ENCODE data around the gene ZFPL1.

ZFPL1 gene

GRCh38 chr11:65083834-65084597 is at the start of gene ZFPL1, which contains the start of gene CDCA5:
TSS of gene ZFPL1 (plus strand) at chr11:65084222. CDS start at chr11:65084699, 477 bp downstream.
TSS of gene CDCA5 (minus strand) at chr11:65084040. CDS start at chr11:65083978, 62 bp downstream.
- peak; percentile 94 to 97 for DNase-seq

DNA sequence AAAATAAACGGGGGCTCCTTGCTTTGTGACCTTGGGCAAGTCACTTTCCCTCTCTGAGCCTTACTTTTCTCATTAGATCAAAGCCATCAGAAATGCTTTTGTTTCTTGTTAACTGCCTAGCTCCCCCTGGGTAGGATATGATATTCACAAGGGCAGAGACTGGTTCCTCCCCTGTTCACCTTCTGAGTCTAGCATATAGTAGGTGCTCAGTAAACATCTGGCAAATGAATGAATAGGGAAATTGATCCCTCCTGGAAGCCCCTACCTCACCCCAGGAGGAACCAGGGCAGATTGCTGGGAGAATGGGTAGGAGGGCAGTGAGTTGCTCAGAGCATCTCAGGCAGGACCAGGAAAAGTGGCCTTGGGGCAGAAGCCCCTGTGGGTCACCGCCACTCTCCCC is 49.6 kb upstream of the ZFPL1 start:
- DNase-seq = no peak

GRCh38 chr11:65035579-65035978 is 48.4 kb upstream of the ZFPL1 start:
- no peak for DNase-seq

- DNase-seq = no peak
These were observed 47.1 kb upstream of the ZFPL1 start for GRCh38 chr11:65036931-65037330.

DNA sequence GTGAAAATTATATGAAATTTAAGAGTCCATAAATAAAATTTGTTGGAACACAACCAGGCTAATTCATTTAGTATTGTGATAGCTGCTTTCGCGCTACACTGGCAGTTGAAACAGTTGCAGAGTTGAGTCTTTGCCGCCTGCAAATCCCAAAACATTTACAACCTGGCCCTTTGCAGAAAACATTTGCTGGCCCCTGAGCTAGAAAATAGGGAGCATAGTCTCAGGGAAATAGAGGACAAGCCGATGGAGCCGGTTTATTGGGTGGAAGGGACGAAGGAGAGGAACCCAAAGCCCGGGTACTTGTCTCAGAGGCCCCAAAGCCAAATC is 43.5 kb upstream of the ZFPL1 start:
- DNase-seq = no peak

- peak; percentile 92 to 94 for DNase-seq
These were observed 43.0 kb upstream of the ZFPL1 start, which contains the start of gene SAC3D1 for GRCh38 chr11:65040847-65041622. TSS of gene SAC3D1 (plus strand) at chr11:65041210. CDS start at chr11:65041293, 83 bp downstream.

DNA sequence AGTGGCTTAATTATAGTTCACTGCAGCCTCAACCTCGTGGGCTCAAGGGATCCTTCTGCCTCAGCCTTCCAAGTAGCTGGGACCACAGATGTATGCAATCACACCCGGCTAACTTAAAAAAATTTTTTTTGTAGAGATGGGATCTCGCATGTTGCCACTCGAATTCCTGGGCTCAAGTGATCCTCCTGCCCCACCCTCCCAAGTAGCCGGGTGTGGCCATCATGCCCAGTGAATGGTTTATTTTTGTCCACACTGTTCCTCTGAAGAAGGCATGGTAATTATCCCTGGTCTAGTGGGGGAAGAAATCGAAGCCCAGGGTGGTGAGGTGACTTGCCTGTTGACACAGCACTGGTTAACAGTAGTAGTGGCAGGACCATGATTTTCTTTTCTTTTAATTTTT is 41.1 kb upstream of the ZFPL1 start:
- DNase-seq = no peak

DNA sequence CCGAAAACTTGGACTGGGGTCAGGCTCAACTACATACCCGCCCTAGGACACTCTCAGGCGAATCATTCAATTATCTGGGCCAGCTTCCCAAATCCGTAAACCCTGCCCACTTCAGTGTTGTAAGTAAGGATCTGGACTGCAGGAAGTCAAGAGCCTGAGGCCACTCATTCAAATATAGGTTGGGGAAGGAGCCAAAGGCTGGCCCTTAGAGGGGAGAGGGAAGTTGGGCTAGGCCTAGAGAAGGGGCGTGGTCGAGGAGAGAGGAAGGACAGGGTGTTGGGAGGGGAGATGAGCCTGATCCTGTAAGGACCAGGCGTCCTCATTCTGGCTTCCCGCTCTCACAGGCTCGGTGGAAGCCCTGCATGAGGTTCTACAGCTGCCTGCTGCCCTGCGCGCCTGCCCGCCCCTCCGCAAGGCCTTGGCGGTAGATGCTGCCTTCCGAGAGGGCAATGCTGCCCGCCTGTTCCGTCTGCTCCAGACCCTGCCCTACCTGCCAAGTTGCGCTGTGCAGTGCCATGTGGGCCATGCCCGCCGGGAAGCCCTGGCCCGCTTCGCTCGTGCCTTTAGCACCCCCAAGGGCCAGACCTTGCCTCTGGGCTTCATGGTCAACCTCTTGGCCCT is 40.0 kb upstream of the ZFPL1 start:
- DNase-seq = peak in 1 of 2 experiments; percentile 2

- DNase-seq = no peak
These were observed 39.0 kb upstream of the ZFPL1 start for GRCh38 chr11:65045061-65045460.

DNA sequence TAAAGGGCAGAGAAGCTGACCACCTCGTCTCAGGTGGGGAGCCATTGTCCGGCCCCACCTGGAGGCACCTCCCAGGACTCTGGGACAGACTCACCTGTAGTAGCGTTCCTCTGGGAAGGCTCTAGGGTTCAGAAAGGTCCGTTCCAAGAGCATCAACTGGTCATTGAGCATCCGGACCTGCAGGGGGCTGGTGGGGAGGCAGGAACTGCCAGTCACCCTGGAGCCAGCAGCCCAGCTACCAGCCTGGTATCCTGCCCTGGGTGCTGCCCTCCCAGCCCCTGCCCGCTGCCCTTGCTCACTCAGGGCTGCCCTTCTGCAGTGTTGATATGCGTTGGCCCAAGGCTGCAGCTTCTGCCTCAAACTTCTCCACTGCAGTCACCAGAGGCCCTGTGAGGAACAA is 38.3 kb upstream of the ZFPL1 start:
- no peak for DNase-seq

- no peak for DNase-seq
These were observed 36.2 kb upstream of the ZFPL1 start for GRCh38 chr11:65047581-65048422.

DNA sequence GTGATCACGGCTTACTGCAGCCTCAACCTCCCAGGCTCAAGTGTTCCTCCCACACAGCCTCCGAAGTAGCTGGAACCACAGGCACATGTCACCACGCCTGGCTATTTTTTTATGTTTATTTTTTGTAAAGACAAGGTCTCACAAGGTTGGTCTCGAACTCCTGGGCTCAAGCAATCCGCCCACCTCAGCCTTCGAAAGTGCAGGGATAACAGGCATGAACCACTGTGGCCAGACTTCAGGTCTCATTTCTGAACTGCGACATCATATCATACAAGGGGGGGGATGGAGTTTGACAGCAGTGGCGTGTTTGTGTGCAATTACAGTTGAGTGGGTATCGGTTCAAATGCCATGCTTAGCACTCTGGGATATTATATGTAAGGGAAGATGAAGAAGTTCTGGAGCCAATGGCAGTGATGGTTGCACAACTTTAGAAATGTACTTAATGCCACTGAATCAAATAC is 32.6 kb upstream of the ZFPL1 start:
- no peak for DNase-seq

DNA sequence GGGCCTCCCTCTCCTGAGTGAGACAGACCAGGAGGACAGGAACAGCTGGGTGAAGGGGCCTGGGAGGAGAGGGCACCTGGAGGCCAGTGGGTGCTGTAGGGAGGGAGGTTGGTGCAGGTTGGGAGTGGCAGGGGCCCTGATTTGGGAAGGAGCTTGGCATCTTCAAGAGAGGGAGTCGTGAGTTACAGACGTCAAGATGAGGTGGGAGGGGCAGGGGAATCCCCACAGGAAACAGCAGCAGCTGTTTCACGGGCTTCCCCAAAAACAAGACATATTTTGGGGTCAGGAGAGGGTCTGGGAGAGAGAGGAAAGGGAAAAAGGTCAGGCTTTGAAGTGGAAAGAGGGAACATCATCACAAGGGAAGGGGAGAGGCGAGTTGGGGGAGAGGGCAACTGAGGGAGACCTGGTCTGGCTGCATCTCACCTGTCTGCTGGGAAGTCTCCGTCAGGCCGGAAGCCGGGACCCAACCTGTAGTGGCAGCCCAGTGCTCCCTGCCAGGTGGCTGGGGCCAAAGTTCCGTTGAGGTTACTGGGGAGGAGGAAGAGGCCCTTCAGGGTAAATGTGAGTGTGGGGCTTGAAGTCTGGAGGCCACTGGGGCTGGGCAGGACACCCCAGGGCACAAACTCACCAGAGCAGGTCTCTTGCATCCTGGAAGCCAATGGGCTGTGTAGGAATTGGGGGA is 30.1 kb upstream of the ZFPL1 start:
- no peak for DNase-seq

DNA sequence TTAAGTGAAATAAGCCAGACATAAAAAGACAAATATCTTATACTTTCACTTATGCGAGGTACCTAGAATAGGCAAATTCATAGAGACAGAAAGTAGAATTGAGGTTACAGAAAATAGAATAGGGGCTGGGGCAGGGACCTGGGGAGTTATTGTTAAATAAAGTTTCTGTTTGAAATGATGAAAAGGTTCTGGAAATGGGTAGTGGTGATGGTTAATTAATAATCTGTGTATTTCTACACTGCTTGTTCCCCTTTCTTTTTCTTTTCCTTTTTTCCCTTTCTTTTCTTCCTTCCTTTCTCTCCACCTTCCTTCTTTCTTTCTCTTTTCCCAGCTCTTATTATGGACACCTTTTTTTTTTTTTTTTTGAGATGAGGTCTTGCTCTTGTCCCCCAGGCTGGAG is 28.5 kb upstream of the ZFPL1 start:
- no peak for DNase-seq

- no peak for DNase-seq
These were observed 27.0 kb upstream of the ZFPL1 start for GRCh38 chr11:65056999-65057398.

DNA sequence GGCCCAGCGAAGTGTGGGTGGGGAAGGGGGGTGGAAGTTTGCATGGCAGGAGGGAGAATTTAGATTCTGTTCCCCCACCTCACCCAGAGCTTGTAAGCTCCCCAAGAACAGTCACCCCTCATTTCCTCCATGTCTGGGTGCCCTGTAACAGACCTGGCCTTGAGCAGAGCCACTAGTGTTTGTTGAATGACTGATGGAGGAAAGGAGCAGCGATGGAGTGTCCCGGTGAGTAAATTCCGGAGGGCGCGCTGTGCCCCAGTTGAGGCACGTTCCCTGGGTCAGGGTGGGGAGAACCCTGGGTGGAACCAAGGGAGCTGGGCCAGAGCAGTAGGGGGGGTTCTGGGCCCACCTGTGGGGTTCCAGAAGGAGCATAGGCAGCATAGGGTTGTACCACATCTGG is 26.5 kb upstream of the ZFPL1 start:
- DNase-seq = no peak

DNA sequence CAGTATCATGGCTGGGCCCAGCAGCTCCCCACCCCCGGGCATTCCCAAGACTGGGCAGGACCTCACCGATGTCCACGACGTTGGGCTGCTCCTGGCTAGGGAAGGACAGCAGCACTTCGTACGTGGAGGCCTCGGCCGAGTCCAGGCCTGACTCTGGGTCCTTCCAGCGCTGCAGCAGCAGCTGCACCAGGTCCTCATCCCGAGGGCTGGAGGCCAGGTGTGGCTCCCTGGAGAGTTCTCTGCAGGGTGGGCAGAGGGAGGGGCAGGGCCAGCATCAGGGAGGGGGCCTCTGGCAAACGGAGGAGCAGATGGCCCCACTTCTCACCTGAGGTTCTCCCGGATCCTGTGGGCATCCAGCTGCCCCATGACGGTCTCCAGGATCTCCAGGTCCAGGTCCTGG is 26.0 kb upstream of the ZFPL1 start:
- DNase-seq = no peak

GRCh38 chr11:65058419-65059054 is 25.5 kb upstream of the ZFPL1 start, which contains the start of gene NAALADL1:
TSS of gene NAALADL1 (minus strand) at chr11:65058553. CDS start at chr11:65058521, 32 bp downstream.
- DNase-seq = no peak

DNA sequence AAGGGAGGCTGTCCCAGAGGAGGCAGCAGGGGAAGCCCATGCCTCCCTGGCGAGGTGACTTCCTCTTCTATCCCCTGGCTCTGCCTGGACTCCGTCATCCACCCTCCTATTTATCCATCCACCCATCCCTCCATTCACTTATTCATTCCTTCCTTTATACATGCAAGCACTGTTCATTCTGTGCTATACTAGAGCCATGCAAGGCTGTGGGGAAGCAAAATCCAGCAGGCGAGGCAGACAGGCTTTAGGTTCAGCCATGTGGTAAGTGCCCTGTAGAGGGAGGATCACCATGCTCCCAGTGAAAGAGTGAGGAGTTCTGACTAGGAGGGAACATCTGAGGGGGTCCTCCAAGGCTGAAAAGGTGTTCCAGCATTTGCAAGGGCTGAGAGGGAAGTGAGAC is 24.5 kb upstream of the ZFPL1 start:
- DNase-seq = no peak

GRCh38 chr11:65059959-65060824 is 23.8 kb upstream of the ZFPL1 start:
- no peak for DNase-seq

All from Kasumi-1 (cell line).